ENCODE data around the gene CHMP4B.

CHMP4B gene

DNA sequence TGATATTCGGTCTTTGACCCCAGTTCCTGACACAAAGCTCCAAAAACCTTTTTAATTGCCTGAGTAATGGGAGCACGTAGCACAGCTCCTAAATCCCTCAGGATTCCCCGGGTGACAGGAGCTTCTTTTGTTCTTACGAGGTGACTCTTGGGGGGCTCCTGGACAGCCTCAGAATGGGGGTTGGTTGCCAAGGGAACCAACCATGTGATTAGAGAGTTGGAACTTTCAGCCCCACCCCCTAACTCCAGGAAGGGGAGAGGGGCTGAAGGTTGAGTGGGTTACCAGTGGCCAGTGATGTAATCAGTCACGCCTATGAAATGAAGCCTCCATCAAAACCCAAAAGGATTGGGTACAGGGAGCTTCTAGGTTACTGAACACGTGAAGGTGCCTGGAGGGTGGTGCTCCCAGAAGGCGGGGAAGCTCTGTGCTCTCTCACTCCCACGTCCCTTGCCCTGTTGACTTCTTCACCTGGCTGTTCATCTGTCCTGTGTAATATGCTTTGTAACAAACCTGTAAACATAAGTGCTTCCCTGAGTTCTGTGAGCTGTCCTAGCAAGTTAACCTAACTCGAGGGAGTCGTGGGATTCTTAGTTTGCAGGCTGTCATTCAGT is 89.5 kb downstream of the CHMP4B start:
- DNase-seq (ENCODE audit: low spot score), result no peak

GRCh38 chr20:33901132-33901523 is 90.0 kb downstream of the CHMP4B start:
- DNase-seq (ENCODE audit: low spot score), result no peak

- DNase-seq (ENCODE audit: low spot score), result no peak
These were observed 90.9 kb downstream of the CHMP4B start for GRCh38 chr20:33902011-33902410.

Data from hematopoietic multipotent progenitor cell treated with erythropoietin and hydrocortisone succinate and interleukin-3 and kit ligand, for 15 days (in vitro differentiated cells).